ENCODE data around the gene RAB15.

RAB15 gene

GRCh38 chr14:64954491-64955240 is 17.5 kb downstream of the RAB15 start:
- DNase-seq (ENCODE audit: low spot score) = no peak

GRCh38 chr14:64953661-64954060 is 18.5 kb downstream of the RAB15 start:
- DNase-seq (ENCODE audit: low spot score) = no peak

- DNase-seq (ENCODE audit: low spot score) = no peak
Observed at GRCh38 chr14:64953310-64953654, 18.9 kb downstream of the RAB15 start.

GRCh38 chr14:64952598-64953309 is 19.4 kb downstream of the RAB15 start:
- no peak for DNase-seq (ENCODE audit: low spot score)

GRCh38 chr14:64951724-64952123 is 20.4 kb downstream of the RAB15 start:
- no peak for DNase-seq (ENCODE audit: low spot score)

GRCh38 chr14:64951291-64951690 is 20.8 kb downstream of the RAB15 start:
- no peak for DNase-seq (ENCODE audit: low spot score)

GRCh38 chr14:64950889-64951288 is 21.2 kb downstream of the RAB15 start:
- no peak for DNase-seq (ENCODE audit: low spot score)

- DNase-seq (ENCODE audit: low spot score) = no peak
Observed at GRCh38 chr14:64948612-64949210, 23.4 kb downstream of the RAB15 start.

- no peak for DNase-seq (ENCODE audit: low spot score)
Observed at GRCh38 chr14:64947710-64948611, 24.2 kb downstream of the RAB15 start.

- no peak for DNase-seq (ENCODE audit: low spot score)
Observed at GRCh38 chr14:64946310-64947045, 25.7 kb downstream of the RAB15 start.

GRCh38 chr14:64945431-64946178 is 26.5 kb downstream of the RAB15 start:
- no peak for DNase-seq (ENCODE audit: low spot score)

- no peak for DNase-seq (ENCODE audit: low spot score)
Observed at GRCh38 chr14:64944861-64945260, 27.3 kb downstream of the RAB15 start.

- DNase-seq (ENCODE audit: low spot score) = no peak
Observed at GRCh38 chr14:64944041-64944440, 28.1 kb downstream of the RAB15 start.

GRCh38 chr14:64943556-64943955 is 28.6 kb downstream of the RAB15 start:
- DNase-seq (ENCODE audit: low spot score) = no peak

GRCh38 chr14:64942531-64943111 is 29.5 kb downstream of the RAB15 start, which contains the start of gene GPX2:
TSS of gene GPX2 (minus strand) at chr14:64942745. CDS start at chr14:64942726, 19 bp downstream.
- DNase-seq (ENCODE audit: low spot score) = no peak

- no peak for DNase-seq (ENCODE audit: low spot score)
Observed at GRCh38 chr14:64940336-64940910, 31.7 kb downstream of the RAB15 start.

- DNase-seq (ENCODE audit: low spot score) = no peak
Observed at GRCh38 chr14:64939817-64940190, 32.3 kb downstream of the RAB15 start.

- no peak for DNase-seq (ENCODE audit: low spot score)
Observed at GRCh38 chr14:64938972-64939816, 32.9 kb downstream of the RAB15 start.

- peak; percentile 52 for DNase-seq (ENCODE audit: low spot score)
Observed at GRCh38 chr14:64937821-64938193, 34.3 kb downstream of the RAB15 start.

All from pons (tissue), 1 donor.